ENCODE results near the gene MUCL1.

Gene MUCL1

DNA sequence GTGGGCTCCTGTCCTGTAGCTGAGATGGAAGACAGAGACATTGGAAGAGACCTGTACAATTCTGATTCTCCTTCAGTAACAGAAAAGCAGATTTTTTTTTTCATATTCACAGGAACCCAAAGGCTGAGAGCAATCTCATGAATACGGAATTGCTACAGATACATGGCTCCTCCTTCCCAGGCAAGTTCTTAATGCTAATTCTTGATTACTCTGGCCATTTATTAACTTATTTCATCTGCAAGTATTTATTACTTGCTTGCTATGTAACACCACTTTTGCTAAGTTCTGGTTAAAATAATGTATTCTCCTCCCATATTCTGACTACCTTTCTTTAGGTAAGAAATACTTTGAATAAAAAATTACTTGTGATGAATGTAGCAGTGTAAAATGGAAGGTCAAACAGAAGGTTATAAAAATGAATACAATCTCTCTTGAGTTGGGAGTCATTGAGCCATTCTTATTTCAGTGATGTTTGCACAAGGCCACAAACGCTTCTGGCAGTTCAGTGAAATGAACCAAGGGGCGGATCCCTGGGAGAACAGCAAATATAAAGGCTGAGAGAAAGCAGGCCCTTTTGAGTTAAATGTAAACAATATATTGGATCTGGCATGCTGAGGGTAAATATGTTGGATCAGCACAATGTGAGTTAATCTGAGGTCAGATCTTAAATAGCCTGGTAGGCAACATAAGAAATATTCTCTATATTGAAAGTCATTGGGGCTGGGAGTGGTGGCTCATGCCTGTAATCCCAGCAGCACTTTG, 37.6 kb downstream of the MUCL1 start:
- DNase-seq (ENCODE audit: low spot score) = no peak
